Measurements from ENCODE around the gene DYNLT4.

Gene DYNLT4

GRCh38 chr1:44786841-44787426 lies 20.2 kb downstream of the DYNLT4 start:
- Histone ChIP-seq H3K4me1 (ENCODE audit: control insufficient read depth, insufficient read depth, low read length) (peaks cover 10% of the 10 kb centered on the region), H3K27me3 (ENCODE audit: control insufficient read depth, insufficient read depth, low read length) (no peaks in the 10 kb centered on the region), H3K9ac (ENCODE audit: low read length) (peak overlapping the region; percentile 17), H3K4me3 (ENCODE audit: low read length) (peak overlapping the region; percentile 75), H3K27ac (ENCODE audit: low read depth, low read length) (peak overlapping the region; percentile 32), H3K36me3 (ENCODE audit: control insufficient read depth, insufficient read depth, low read length) (no peaks in the 10 kb centered on the region)

DNA sequence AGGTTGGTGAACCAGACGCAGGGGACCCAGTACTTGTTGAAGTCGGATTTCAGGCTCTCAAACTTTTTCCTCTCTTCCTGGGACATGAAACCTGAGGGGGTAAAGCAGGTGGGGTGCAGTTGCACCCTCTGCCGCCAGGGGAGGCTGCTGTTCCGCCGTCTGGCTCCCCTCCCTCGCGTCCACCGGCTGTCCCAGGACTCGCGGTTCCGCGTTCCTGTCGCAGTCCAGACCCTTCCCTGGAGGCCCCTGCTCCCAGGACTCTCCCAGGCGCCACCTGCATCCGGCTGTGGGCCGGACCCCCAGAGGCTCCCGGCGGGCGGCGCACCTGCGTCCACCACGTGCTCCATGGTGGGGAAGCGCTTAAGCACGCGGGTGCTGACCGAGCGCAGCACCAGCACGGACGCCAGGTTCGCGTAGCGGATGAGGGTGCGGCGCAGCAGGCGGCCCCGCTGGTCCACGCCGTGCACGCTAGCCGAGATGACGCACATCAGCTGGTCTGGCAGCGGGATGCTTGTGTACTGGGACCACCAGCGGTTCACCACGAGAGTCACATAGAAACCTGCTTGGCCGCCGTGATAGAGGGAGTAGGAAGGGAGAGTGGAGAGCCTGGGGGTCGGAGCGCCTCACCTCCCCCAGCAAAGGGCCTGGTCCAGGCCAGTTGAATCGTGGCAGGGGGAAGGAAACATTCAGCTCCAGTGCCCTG lies 20.9 kb downstream of the DYNLT4 start:
- Histone ChIP-seq H3K9ac (ENCODE audit: low read length) (peak overlapping the region; percentile 17), H3K27ac (ENCODE audit: low read depth, low read length) (peak overlapping the region; percentile 32), H3K36me3 (ENCODE audit: control insufficient read depth, insufficient read depth, low read length) (no peaks in the 10 kb centered on the region), H3K4me3 (ENCODE audit: low read length) (peak overlapping the region; percentile 75), H3K4me1 (ENCODE audit: control insufficient read depth, insufficient read depth, low read length) (peaks cover 10% of the 10 kb centered on the region), H3K27me3 (ENCODE audit: control insufficient read depth, insufficient read depth, low read length) (no peaks in the 10 kb centered on the region)

- Histone ChIP-seq H3K9ac (ENCODE audit: low read length) (no peak overlapping the region), H3K4me3 (ENCODE audit: low read length) (peak overlapping the region; percentile 75), H3K36me3 (ENCODE audit: control insufficient read depth, insufficient read depth, low read length) (peaks cover 3% of the 10 kb centered on the region), H3K27ac (ENCODE audit: low read depth, low read length) (no peak overlapping the region), H3K27me3 (ENCODE audit: control insufficient read depth, insufficient read depth, low read length) (no peaks in the 10 kb centered on the region), H3K4me1 (ENCODE audit: control insufficient read depth, insufficient read depth, low read length) (peaks cover 10% of the 10 kb centered on the region)
These were observed 21.5 kb downstream of the DYNLT4 start for GRCh38 chr1:44785501-44786137.

- H3K27me3 ChIP-seq (ENCODE audit: control insufficient read depth, insufficient read depth, low read length): no peaks in the 10 kb centered on the region
- H3K36me3 ChIP-seq (ENCODE audit: control insufficient read depth, insufficient read depth, low read length): peaks cover 3% of the 10 kb centered on the region
- peak overlapping the region; percentile 55 for H3K4me3 ChIP-seq (ENCODE audit: low read length)
- no peak overlapping the region for H3K9ac ChIP-seq (ENCODE audit: low read length)
- H3K4me1 ChIP-seq (ENCODE audit: control insufficient read depth, insufficient read depth, low read length): peaks cover 10% of the 10 kb centered on the region
- H3K27ac ChIP-seq (ENCODE audit: low read depth, low read length): no peak overlapping the region
These were observed 22.1 kb downstream of the DYNLT4 start for GRCh38 chr1:44785029-44785380.

DNA sequence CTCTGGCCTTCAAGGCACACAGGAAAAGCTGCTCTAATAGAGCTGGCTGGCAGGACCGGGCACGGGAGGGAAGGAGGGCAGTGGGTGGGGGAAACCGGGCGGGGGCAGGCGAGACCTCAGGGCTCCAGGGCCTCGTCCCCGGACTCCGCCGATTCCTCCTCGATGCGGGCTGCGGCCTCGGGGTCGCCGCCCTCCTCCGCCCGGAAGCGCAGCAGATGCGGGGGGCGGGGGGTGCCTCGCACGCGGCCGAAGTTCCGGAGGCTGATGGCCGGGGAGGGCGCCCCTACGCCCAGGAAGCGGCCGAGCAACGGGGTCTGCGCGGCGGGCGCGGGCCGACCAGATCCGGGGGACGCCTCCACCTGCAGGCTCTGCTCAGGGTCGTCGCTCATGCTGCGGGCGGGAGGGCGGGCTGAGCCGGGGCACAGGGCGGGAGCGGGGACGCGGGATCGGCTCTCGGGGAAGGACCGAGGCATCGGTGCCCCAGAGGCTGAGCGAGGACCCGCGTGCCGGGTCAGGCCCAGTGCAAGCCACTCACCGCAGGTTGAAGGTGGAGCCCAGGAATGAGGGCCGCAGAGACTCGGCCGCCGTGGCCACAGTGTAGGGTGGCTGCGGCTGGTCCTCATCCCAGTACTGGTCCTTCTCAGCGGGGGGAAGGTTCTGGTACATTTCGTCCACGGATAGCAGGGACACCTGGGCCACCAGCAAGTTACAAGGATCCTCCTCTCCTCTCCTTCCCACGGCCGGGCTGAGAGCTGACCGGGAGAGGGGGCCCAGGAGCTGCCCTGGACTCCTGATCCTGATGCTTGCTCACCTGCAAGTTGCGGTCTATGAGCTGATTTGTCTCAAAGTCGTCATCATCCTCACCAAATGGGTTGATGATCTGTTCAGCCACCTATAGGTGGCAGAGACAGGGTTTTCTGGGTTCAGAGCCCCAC lies 22.8 kb downstream of the DYNLT4 start:
- no peak overlapping the region for H3K27ac ChIP-seq (ENCODE audit: low read depth, low read length)

DNA sequence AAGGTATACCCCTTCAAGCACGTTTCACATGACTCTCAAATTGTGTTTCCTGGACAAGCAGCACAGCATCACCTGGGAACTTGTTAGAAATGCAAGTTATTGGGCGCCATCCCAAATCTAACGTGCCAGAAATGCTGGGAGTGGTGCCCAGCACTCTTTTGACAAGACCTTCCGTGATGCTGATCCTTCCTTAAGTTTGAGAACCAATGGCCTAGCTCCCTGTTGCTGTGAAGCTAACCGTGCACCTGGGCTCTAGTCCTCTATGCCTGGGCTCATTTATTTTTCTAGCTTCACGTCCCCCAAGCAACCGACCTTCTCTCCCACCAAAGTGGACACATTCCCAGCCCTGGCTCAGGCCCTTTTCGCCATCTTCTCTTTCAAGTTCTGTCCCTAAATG lies 23.5 kb downstream of the DYNLT4 start:
- Histone ChIP-seq H3K9ac (ENCODE audit: low read length) (peak overlapping the region; percentile 47), H3K27ac (ENCODE audit: low read depth, low read length) (no peak overlapping the region), H3K4me3 (ENCODE audit: low read length) (peak overlapping the region; percentile 55)

More for the DNA sequence above, 22.8 kb downstream of the DYNLT4 start:
- Histone ChIP-seq H3K36me3 (ENCODE audit: control insufficient read depth, insufficient read depth, low read length) (peaks cover 3% of the 10 kb centered on the region), H3K9ac (ENCODE audit: low read length) (peak overlapping the region; percentile 47), H3K4me3 (ENCODE audit: low read length) (peak overlapping the region; percentile 55), H3K4me1 (ENCODE audit: control insufficient read depth, insufficient read depth, low read length) (peaks cover 10% of the 10 kb centered on the region), H3K27me3 (ENCODE audit: control insufficient read depth, insufficient read depth, low read length) (no peaks in the 10 kb centered on the region)

DNA sequence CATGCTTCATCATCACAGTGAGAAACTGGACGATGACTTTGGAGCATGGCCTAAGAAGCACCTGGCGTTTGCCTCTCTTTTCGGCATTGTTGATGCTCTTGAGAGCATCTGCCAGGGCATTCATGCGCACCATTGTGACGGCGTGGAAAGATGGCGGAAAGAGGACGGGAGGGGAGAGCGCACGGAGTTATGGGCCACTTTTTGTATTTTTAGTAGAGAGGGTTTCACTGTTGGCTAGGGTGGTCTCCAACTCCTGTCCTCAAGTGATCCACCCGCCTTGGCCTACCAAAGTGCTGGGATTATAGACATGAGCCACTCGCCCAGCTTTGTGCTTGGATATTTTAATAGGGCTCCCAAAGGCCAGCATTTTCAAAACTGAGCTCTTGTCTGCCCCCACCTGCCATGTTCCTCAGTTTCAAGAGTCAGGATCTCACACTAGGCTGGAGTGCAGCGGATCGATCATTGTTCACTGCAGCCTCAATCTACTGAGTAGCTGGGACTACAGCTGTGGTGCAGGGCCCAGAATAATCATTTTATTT lies 26.5 kb downstream of the DYNLT4 start:
- H3K4me3 ChIP-seq (ENCODE audit: low read length): no peak overlapping the region
- H3K27ac ChIP-seq (ENCODE audit: low read depth, low read length): no peak overlapping the region
- H3K36me3 ChIP-seq (ENCODE audit: control insufficient read depth, insufficient read depth, low read length): peaks cover 10% of the 10 kb centered on the region
- peaks cover 7% of the 10 kb centered on the region for H3K4me1 ChIP-seq (ENCODE audit: control insufficient read depth, insufficient read depth, low read length)
- no peak overlapping the region for H3K9ac ChIP-seq (ENCODE audit: low read length)
- no peaks in the 10 kb centered on the region for H3K27me3 ChIP-seq (ENCODE audit: control insufficient read depth, insufficient read depth, low read length)

More for the DNA sequence above, 23.5 kb downstream of the DYNLT4 start:
- Histone ChIP-seq H3K27me3 (ENCODE audit: control insufficient read depth, insufficient read depth, low read length) (no peaks in the 10 kb centered on the region), H3K4me1 (ENCODE audit: control insufficient read depth, insufficient read depth, low read length) (peaks cover 10% of the 10 kb centered on the region), H3K36me3 (ENCODE audit: control insufficient read depth, insufficient read depth, low read length) (peaks cover 3% of the 10 kb centered on the region)

DNA sequence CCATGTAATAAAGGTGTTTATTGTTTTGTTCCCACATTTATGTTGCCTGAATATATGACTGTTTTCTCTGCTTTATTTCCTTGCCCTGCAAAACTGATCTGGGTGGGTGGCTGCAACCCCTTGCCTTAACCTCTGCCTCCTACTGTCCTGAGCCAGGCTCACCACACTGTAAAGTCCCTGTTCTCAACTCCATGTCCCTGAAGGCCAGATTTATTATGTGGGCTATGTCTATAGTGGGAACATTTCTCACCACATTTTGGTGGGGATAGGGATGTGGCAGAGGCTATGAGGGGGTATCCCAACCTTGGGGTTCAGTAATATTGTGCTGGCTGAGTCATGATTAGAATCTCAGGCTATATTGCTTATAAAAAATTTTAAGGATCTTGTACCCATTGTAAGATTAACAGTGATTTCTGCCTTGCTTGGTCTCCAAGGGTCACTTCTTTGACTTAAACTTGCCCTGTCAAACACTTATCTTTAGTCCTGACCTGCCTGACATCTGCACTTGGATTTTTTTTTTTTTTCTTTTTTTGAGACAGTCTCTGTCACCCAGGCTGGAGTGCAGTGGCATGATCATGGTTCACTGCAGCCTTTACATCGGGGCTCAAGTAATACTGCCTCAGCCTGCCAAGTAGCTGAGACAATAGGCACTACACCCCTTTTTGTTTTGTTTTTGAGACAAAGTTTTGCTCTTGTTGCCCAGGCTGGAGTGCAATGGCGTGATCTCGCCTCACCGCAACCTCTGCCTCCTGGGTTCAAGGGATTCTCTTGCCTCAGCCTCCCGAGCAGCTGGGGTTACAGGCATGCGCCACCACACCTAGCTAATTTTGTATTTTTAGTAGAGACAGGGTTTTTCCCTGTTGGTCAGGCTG lies 28.2 kb downstream of the DYNLT4 start:
- Histone ChIP-seq H3K36me3 (ENCODE audit: control insufficient read depth, insufficient read depth, low read length) (peaks cover 10% of the 10 kb centered on the region), H3K4me1 (ENCODE audit: control insufficient read depth, insufficient read depth, low read length) (peaks cover 8% of the 10 kb centered on the region), H3K27ac (ENCODE audit: low read depth, low read length) (no peak overlapping the region), H3K9ac (ENCODE audit: low read length) (no peak overlapping the region), H3K27me3 (ENCODE audit: control insufficient read depth, insufficient read depth, low read length) (no peaks in the 10 kb centered on the region), H3K4me3 (ENCODE audit: low read length) (no peak overlapping the region)

GRCh38 chr1:44777969-44778635 lies 29.0 kb downstream of the DYNLT4 start:
- no peak overlapping the region for H3K9ac ChIP-seq (ENCODE audit: low read length)
- peaks cover 10% of the 10 kb centered on the region for H3K36me3 ChIP-seq (ENCODE audit: control insufficient read depth, insufficient read depth, low read length)

DNA sequence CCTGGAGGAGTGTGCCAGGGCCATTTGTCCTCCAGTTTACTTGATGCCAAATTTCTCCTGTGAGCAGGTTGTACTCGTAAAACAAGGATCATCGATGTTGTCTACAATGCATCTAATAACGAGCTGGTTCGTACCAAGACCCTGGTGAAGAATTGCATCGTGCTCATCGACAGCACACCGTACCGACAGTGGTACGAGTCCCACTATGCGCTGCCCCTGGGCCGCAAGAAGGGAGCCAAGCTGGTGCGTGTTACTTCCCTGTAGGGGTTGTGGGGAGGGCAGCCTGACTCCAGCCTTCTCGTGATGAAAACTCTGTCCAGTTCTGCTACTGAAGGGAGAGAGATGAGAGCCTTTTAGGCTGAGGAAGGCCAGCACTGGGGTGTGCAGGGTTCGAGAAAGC lies 29.6 kb downstream of the DYNLT4 start:
- Histone ChIP-seq H3K36me3 (ENCODE audit: control insufficient read depth, insufficient read depth, low read length) (peaks cover 10% of the 10 kb centered on the region), H3K4me1 (ENCODE audit: control insufficient read depth, insufficient read depth, low read length) (peaks cover 2% of the 10 kb centered on the region), H3K9ac (ENCODE audit: low read length) (no peak overlapping the region), H3K27me3 (ENCODE audit: control insufficient read depth, insufficient read depth, low read length) (no peaks in the 10 kb centered on the region), H3K27ac (ENCODE audit: low read depth, low read length) (no peak overlapping the region), H3K4me3 (ENCODE audit: low read length) (no peak overlapping the region)

More at GRCh38 chr1:44777969-44778635, 29.0 kb downstream of the DYNLT4 start:
- Histone ChIP-seq H3K4me1 (ENCODE audit: control insufficient read depth, insufficient read depth, low read length) (peaks cover 2% of the 10 kb centered on the region), H3K27ac (ENCODE audit: low read depth, low read length) (no peak overlapping the region), H3K27me3 (ENCODE audit: control insufficient read depth, insufficient read depth, low read length) (no peaks in the 10 kb centered on the region), H3K4me3 (ENCODE audit: low read length) (no peak overlapping the region)

GRCh38 chr1:44776730-44777068 lies 30.5 kb downstream of the DYNLT4 start:
- H3K4me1 ChIP-seq (ENCODE audit: control insufficient read depth, insufficient read depth, low read length): peaks cover 2% of the 10 kb centered on the region
- H3K27ac ChIP-seq (ENCODE audit: low read depth, low read length): peak overlapping the region; percentile 100
- H3K36me3 ChIP-seq (ENCODE audit: control insufficient read depth, insufficient read depth, low read length): peaks cover 10% of the 10 kb centered on the region
- peak overlapping the region; percentile 94 for H3K9ac ChIP-seq (ENCODE audit: low read length)
- peak overlapping the region; percentile 81 for H3K4me3 ChIP-seq (ENCODE audit: low read length)
- H3K27me3 ChIP-seq (ENCODE audit: control insufficient read depth, insufficient read depth, low read length): no peaks in the 10 kb centered on the region
